GM18519 (cell line): ENCODE measurements around the gene HSPB2.
A peak's percentile ranks its signal among the peaks of the same experiment; 100 is the strongest.
"Not testable (repeated sequence)": the region's sequence is repeated elsewhere in the genome, so short reads cannot be mapped to it uniquely, and the experiment has no call there.

ENCODE experiments used
- ATAC-seq: cut with Tn5 transposase; IDR thresholded peaks from one replicate; pipeline ENCODE4 v1.9.1; 2021; ENCODE audit warnings: mild to moderate bottlenecking, moderate library complexity; ENCODE audit not compliant: unreplicated experiment, low FRiP score

Gene HSPB2, protein sequence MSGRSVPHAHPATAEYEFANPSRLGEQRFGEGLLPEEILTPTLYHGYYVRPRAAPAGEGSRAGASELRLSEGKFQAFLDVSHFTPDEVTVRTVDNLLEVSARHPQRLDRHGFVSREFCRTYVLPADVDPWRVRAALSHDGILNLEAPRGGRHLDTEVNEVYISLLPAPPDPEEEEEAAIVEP

DNA sequence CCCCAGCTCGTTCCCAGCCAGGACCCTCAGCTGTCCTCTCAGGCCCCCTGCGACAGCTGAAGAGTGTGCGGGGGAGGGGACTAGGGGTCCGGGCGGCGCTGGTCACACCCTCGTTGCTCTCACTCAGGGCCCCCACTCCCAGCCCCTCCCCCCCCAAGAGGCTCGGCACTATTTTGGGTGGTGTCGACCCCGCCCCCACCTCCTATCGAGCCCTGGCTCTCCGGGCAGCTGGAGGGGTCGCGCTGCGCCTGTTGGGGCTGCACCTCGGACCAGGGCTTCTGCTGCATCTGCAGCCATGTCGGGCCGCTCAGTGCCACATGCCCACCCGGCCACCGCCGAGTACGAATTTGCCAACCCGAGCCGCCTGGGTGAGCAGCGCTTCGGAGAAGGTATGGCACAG is at the start of gene HSPB2:
TSS of gene HSPB2 (plus strand) at position 200 of the 400 bp plus-strand sequence. CDS start at position 296, 96 bp downstream.
- ATAC-seq, result no peak

DNA sequence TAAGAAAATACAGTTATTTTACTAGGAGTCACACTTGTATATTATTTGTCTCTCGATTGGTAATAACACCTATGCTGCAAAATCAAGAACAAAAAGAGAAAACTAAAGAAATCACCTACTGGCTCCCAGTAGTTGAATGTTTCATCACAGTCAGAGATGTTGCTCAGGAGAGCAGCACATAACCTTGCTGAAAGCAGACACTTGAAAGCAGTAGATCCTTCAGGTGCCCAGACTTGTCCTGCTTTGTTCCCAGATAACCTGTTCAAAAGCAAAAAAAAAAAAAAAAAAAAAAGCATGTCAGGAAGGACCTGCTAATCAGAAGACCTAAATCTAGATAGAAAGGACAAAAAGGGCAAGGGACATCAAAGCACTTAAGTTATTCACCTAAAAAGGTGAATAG is 42.4 kb upstream of the HSPB2 start:
- ATAC-seq, result no peak

DNA sequence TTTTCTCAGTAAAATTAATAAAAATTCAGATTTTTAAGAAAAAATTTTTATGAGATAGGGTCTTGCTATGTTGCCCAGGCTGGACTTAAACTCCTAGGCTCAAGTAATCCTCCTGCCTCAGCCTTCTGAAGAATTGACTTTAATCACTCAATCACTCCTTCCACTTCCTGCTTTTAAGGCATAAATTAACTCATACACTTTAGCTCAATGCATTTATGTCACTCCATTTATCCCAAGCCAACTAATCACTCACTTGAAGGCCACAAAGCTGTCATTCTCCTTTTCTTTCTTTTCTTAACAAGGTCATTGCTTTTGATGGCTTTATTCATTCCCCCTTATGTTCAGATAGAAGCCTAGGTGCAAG is 42.0 kb upstream of the HSPB2 start:
- peak; percentile 5 for ATAC-seq

DNA sequence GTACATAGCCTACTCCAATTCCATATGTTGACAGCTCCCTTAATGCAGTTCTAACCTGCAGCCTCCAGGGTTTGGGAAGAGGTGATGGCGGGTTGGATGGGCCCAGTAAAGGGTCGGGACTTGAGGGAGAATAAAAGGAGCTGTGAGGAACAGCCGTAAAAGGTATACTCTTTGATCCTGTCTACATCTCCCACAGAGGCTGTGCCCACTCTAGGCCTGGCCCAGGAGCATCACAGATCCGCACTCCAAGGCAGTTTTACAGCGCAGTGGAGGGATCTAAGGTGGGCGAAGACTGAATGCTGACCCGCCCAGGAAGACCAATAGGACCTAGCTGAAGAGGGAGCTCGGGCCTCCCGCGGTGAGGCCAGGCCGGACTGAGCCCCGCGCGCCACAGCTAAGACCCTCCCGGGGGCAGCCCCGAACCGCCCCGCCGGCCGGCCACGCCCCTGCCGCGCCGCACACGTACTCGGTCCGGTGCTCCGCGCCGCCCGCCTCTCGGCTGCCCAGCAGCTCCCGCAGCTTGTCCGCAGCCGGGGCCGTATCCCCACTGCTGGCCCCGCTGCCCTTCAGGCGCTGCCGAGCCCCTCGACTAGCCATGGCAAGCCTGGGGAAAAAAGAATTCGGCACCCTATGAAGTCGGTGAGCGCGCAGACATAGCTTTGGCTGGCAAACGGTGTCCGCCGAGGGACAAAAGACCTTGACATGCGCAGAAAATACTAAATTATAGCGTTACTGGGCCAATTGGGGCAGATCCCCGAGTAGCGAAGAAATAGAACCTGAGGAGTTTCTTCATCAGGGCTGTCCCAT is 41.4 kb upstream of the HSPB2 start, which contains the start of gene ALG9:
TSS of gene ALG9 (minus strand) at position 696 of the 807 bp plus-strand sequence. CDS start at position 597, 99 bp downstream.
- ATAC-seq, result peak; percentile 60

DNA sequence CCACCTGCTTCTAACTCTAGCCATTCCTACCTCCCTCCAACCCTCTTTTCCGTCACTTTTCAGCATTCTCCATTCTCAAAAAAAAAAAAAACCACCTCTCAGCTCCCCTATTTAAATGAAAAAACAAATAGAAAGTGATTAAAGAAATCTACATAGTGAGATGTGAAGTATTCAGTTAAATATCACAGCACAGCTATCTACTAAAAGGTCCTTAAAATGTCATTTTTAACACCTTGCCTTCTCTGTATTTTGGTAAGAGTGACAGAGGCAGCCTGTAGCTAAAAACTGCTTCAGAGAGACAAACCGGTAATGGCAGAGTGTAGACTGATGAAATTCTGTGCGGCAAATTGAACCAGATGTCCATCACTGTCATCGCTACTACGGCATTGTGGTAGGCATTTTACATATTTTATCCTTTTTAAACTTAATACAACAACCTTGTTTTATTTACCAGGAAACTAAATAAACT is 40.8 kb upstream of the HSPB2 start:
- ATAC-seq, result no peak

DNA sequence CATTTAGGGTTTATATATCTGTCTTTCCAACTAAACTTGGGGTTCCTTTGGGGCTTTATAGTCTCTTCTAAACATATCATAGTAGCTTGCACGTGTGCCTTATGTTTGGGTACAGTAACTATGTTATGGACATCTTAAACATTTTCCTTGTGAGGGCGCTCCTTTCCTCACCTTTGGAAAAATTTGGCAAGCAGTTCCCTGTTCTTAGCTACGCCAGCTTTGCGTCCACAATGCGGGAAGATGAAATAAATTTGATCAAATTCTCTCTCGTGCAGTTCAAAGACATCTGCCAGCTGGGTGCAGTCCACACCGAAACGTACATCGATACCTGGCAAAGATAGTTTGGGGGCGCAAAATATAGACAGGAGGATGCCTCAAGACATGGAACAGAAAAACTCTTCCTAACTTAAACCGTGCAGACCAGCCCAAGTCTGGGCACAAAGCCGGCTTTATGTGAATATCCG is 34.1 kb upstream of the HSPB2 start:
- ATAC-seq, result no peak

DNA sequence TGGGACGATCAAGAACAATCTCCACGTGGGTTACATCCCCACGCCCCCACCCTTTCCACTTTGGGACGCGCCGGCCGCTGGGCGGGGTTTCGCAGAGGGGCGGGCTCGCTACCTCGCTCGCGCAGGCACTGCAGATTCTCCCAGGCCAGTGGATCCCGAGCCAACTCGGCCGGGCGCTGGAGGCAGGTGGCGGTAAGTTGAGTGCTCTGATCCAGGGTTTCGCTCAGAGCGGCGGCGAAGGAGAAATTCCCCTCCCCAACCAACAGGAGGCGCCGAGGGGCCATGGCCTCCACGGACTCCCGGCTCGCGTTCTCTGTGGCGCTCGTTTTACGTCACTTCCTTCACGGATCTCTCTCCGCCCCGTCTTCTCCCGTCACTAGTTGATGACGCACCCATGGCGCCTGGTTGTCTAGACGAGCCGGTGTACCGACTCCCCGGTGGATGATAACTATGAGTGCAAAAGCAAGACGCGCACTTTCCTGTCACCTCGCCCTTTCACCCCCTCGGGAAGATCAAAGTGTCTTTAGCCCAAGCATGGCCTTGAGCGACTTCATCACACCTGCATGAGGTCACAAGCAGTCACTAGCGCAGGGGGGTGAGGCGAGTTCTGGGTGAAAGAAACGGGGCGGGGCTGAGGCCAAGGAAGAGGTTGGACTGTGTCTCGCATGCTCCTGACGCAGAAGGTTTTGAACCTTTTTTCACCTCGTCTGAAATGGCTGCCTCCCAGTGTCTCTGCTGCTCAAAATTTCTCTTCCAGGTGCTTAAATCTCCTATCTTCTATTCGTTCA is 33.5 kb upstream of the HSPB2 start, which contains the start of the genes CFAP68 and FDXACB1:
TSS of gene CFAP68 (plus strand) at position 693 of the 788 bp plus-strand sequence. CDS start at position 713, 20 bp downstream.
TSS of gene FDXACB1 (minus strand) at position 317 of the 788 bp plus-strand sequence. CDS start at position 284, 33 bp downstream.
- peak; percentile 63 for ATAC-seq

DNA sequence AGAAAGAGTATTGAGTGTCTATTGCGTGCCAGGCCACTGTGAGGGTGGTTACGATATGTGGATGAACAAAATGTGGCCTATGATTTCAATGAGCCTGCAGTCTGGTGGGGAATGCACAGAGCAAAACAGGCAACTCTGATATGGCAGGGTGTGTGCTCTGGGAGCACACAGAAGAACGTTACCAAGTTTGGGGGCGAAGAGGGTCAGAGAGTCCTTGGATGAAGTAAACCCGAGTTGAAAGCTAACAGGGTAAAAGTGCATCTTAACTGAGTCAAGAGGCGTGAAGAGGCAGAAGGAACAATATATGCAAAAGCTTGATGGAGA is 32.9 kb upstream of the HSPB2 start:
- no peak for ATAC-seq

DNA sequence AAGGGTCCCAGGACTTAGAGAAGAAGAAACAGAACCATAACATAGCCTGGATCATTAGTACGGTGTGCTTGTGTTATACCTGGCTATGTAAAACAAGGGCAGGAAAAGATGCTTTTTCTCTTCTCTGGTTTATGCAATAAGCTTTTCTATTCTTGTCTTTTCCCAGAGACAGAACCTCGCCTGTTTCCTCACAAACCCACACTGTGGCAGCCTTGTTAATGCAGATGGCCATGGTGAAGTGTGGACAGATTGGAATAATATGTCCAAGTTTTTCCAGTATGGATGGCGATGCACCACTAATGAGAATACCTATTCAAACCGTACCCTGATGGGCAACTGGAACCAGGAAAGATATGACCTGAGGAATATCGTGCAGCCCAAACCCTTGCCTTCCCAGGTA is 30.3 kb upstream of the HSPB2 start:
- no peak for ATAC-seq

DNA sequence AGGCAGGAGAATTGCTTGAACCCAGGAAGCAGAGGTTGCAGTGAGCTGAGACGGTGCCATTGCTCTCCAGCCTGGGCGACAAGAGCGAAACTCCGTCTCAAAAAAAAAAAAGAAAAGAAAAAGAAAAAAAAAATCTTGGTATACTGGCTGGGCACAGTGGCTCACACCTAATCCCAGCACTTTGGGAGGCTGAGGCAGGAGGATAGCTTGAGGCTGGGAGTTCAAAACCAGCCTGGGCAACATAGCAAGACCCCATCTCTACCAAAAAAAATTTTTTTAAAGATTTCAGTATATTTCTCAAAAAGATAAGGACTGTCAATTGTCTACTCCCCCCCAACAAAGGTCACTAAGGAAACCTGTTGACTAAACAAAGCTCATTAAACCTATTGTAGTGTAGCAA is 27.5 kb upstream of the HSPB2 start:
- not testable (repeated sequence) for ATAC-seq

DNA sequence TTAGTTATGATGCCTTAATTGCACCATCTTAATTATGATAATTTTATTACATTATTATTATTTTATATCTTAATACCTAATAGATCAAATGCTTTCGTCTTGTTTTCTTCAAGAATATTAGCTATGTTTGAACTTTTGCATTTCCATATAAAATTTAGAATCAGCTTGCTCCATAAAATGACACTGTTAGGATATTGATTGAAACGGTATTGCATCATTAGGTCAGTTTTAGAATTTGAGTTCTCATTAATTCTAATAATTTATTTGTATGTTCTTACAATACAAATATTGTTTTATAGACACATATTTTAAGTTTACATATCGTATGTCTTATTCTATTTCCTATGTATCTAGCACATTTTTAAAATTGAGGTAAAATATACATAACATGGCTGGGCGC is 26.5 kb upstream of the HSPB2 start:
- no peak for ATAC-seq

DNA sequence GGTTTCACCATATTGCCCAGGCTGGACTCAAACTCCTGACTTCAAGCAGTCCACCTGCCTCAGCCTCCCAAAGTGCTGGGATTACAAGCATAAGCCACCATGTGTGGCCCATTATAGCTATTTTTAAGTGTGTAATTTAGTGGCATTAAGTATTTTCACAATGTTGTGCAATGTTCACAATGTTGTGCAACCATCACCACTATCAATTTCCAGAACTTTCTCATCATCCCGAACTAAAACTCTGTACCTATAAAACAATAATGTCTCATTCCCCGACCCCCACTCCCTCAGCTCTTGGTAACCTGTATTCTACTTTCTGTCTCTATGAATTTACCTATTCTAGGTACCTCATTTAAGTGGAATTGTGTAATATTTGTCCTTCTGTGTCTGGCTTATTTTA is 25.7 kb upstream of the HSPB2 start:
- ATAC-seq, result no peak

DNA sequence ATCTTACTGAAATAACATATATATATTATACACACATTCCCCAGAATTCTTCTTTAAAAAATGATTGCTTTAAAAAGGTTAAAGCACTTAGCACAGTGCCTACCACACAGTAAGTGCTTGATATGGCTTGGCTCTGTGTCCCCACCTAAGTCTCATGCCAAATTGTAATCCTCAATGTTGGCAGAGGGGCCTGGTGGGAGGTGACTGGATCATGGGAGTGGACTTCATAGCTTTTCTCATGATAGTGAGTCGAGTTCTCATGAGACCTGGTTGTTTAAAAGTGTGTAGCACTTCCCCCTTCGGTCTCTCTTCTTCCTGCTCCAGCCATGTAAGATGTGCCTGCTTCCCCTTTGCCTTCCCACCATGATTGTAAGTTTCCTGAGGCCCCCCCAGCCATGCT is 7.1 kb upstream of the HSPB2 start:
- no peak for ATAC-seq

DNA sequence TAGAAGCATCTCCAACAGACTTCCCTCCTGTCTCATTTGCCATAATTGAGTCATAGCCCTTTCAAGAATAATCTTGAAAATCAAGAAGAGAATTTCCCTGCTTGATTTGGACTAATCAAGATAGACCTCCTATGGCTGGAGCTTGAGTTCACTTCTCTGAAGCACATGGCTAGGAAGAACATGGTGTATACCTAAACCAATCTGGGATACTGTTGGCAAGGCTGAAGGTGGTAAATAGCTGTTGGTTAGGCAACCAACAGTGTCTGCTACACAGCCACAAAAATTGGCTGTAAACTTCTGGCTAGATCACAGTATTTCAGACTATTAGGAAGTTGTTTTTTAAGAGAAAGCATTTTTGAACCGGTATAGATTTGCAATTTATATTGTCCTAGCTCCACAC is 5.9 kb upstream of the HSPB2 start:
- ATAC-seq, result no peak

DNA sequence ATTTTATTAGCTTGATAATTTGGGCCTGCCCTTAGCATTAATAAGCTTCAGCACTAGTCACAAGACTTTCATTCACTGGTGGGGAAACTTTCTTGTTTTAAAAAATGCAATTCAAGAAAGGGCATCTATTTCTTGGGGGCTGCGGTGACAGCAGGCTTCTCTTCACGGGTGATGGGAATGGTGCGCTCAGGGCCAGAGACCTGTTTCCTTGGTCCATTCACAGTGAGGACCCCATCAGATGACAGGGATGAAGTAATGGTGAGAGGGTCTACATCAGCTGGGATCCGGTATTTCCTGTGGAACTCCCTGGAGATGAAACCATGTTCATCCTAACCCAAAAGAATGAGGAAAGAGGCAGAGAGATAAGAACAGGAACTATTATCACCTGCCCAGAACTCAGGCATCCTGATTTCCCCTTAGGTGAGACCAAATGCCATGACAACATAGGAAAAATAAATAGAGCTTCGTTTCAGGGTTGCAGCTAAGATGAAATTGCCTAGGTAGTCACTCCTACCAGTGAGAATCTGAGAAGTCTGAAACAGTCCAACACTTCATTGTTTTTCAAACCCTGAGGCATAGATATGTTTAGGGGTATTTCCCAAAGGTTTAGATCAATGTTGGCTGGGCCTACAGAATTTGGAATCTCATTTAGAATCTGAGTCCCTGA is 3.8 kb upstream of the HSPB2 start:
- ATAC-seq, result no peak

DNA sequence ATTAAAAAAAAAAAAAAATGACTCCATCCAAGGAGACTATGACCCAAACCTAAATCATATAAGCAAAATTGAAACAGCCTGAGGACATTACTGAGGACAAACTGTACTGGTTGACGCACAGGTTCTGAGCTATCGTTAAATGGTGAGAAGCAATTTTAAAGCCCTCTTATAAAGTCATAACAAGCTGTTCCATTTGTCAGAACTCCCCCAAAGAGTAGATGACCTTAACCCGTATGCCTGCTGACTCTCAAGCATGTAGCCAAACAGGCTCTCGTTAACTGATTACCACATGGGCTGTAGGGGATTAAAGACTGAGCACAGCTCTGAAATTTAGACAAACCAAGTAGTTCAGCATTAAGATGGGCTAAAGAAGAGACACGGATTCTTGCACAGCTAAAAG is 3.2 kb upstream of the HSPB2 start:
- no peak for ATAC-seq

DNA sequence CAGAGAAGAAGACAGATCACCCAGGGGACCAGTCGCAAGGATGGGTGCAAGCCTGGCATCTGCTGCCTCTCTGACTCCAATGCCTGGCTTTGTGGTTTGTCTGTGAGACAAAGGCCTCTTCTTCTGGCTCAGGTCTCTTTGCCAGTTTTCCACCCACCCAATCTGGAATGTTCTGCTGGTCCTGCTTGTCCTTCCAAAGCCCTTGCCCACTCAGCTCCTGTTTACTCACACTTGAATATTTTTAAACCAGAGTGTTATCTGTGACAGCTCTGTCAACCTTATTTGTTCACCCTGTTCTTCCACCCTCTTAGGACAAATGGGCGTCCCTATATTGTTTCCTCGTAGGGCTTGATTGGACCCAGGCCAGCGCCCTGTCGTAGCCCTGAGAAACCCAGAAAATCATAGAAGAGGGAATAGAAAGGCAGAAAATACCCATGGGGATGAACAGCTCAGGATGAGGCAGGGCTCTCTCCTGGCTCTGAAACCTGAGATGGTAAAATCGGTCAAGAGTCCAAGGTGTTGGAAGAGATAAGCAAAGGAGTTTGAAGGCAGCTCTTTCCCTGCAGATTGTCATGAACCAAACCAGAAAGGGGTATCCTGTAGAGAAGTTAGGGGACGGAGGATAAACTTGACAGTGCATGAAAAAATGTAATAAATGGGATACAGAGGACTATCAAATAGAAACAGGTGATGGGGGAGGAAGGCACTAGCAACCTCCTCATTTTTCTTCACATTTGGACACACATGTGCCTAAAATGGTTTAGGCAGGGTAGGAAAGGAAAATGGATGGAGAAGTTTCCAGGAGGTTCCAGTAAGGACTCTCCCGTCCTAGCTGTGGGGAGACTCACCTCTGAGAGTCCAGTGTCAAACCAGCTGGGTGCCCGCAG is 1.6 kb upstream of the HSPB2 start:
- no peak for ATAC-seq

DNA sequence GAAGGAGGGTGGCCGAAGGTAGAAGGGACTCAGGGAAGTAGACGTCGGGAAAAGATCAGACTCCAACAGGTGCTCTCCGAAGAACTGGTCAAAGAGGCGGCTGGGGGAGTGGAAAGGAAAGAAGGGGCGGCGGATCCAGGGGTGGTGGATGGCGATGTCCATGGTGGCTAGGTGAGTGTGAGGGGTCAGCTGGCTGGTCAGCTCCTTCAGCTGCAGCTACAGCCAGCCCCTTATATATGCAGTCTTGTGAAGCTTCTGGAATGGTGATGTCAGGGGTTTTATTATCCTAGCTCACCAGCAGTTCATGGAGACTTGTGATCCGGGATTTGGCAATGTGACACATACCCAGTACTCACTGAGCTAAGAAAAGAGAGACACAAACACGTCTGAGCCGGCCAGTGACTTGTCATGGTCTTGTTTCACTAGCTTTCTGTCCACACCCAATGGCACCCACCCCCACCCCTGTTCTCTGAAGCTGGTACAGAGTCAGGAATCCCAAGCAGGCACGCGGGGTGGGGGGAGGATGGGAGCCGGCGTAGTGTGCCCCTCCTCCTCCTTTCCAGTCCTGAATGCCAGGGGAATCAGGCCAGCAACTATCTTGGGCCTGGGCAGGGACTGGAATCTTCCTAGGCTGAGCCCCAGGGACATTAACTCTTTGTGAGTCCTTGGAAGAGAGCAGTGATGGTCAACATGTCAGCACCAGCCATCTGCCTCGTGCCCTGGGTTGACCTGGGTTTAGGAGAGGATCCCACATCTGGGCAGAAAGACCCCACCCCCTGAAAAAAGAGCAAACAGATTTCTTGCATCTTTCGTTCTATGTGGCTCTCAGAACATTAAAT is 752 bp upstream of the HSPB2 start, which contains the start of gene CRYAB:
TSS of gene CRYAB (minus strand) at position 208 of the 839 bp plus-strand sequence. CDS start at position 162, 46 bp downstream.
- ATAC-seq, result no peak
